Activated CD8-positive, alpha-beta T cell treated with anti-CD3 and anti-CD28 coated beads for 36 hours (primary cell): ENCODE measurements around the gene SECTM1. TPM values are rescaled to one million over a fixed set of nuclear protein-coding genes. Genes with fewer than 3 reads are reported as not detected.

Experiments used
- ATAC-seq: fragments of 200-7000 bp; cut with Tn5 transposase; one replicate; pipeline ENCODE4 v1.10.0; 2021; ENCODE audit warnings: mild to moderate bottlenecking, moderate library complexity
- CTCF ChIA-PET: fragments of 350-600 bp; sonication (Branson Sonifier 250); formaldehyde crosslinking; loops from one replicate; lab custom pipeline; 2021; ENCODE audit warnings: antibody characterized with exemption; lab: Charles Lee
- POLR2A ChIA-PET: fragments of 350-600 bp; sonication (Branson Sonifier 250); formaldehyde crosslinking; loops from one replicate; lab custom pipeline; 2021; ENCODE audit warnings: antibody characterized with exemption; lab: Charles Lee
- DNase-seq: peaks from one replicate; pipeline ENCODE4 v3.0.0-alpha.2; 2020
- H3K27ac Mint-ChIP-seq: one replicate; pipeline ENCODE4 v1.8.0; 2021; ENCODE audit warnings: mild to moderate bottlenecking, mixed read lengths
- H3K27me3 Mint-ChIP-seq: one replicate; pipeline ENCODE4 v1.8.0; 2021; ENCODE audit warnings: mixed read lengths
- H3K36me3 Mint-ChIP-seq: one replicate; pipeline ENCODE4 v1.8.0; 2021; ENCODE audit warnings: low read depth, mixed read lengths
- H3K4me1 Mint-ChIP-seq: one replicate; pipeline ENCODE4 v1.8.0; 2021; ENCODE audit warnings: low read depth, mixed read lengths
- H3K4me3 Mint-ChIP-seq: one replicate; pipeline ENCODE4 v1.8.0; 2021; ENCODE audit warnings: mild to moderate bottlenecking, moderate library complexity, mixed read lengths
- H3K9me3 Mint-ChIP-seq: one replicate; pipeline ENCODE4 v1.8.0; 2021; ENCODE audit warnings: mixed read lengths
- intact Hi-C: fragments of 100-400 bp; cut with micrococcal nuclease; formaldehyde crosslinking; loops from one replicate; pipeline ENCODE4 v1.10.0; 2022
- total RNA-seq, 2 experiments: library from RNA; stranded (reverse); gene quantifications; one replicate each; pipeline ENCODE4 v1.2.3, GENCODE V29; 2021
- TF ChIP-seq, protein P1 (sequence below): fragments of 200-600 bp; IDR thresholded peaks from one replicate; pipeline ENCODE4 v1.8.0; 2022; ENCODE audit warnings: antibody characterized with exemption, mild to moderate bottlenecking

Gene SECTM1
- total RNA-seq, 2 experiments from 2014 or later = 0.45 to 0.50 TPM

DNA sequence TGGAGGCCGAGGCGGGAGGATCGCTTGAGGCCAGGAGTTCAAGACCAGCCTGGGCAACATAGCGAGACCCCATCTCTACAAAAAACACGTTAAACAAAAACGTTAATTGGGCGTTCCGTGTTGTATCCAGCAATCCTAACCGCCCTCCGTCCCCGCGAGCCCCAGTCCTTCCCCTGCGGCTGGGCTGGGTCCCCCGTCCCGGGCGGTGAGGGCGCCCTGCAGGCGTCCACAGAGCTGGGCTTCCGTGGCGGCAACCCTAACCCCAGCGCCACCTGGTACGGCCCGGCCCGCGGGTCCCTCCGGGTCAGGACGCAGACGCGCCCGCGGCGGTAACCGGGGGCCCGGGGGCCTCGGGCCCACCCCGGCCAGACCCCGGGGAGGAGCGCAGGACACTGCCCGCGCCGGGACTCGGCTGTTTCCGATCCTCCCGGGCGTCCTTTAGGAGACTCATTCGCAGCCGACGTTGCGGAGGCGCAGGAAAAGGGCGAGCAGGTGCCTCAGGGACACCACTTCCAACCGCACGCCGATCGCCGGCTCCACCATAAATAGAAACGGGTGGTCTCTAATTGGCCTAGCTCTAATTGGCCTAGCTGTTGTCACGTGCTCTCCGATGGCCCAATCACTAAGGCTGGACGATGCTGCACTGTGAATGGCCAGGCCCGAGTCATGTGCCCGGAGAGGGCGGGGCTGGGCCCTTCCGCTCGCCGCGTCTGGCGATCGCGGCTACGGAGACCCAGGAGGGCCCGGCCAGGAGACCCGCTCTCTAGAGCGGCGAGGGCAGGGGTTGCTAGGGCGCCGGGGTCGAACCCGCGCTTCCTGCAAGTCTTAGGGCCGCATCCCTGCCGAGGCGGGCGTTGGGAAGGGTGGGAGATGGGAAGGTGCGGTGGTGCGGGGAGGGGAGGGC is 41.1 kb downstream of the SECTM1 start:
- H3K27me3 Mint-ChIP-seq = no peaks in the 10 kb centered on the region
- TF ChIP-seq, protein P1, sequence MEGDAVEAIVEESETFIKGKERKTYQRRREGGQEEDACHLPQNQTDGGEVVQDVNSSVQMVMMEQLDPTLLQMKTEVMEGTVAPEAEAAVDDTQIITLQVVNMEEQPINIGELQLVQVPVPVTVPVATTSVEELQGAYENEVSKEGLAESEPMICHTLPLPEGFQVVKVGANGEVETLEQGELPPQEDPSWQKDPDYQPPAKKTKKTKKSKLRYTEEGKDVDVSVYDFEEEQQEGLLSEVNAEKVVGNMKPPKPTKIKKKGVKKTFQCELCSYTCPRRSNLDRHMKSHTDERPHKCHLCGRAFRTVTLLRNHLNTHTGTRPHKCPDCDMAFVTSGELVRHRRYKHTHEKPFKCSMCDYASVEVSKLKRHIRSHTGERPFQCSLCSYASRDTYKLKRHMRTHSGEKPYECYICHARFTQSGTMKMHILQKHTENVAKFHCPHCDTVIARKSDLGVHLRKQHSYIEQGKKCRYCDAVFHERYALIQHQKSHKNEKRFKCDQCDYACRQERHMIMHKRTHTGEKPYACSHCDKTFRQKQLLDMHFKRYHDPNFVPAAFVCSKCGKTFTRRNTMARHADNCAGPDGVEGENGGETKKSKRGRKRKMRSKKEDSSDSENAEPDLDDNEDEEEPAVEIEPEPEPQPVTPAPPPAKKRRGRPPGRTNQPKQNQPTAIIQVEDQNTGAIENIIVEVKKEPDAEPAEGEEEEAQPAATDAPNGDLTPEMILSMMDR = no peak
- ATAC-seq (peak; percentile 94), DNase-seq (peak; percentile 97)
- POLR2A ChIA-PET = interaction anchor here (0.6 to 2.2 kb wide), 23 partner anchors 9 to 165 kb away, joined by 3 to 12 read pairs (median 4); partner anchors contain the start of genes CD7, CSNK1D and SLC16A3
- H3K36me3 Mint-ChIP-seq = peaks cover 7% of the 10 kb centered on the region
- H3K4me3 Mint-ChIP-seq = peak overlapping the region; percentile 73
- CTCF ChIA-PET = interaction anchor here (1.0 to 1.6 kb wide), 6 partner anchors 9 to 56 kb away, joined by 3 to 5 read pairs (median 4); no protein-coding TSS in a partner anchor
- H3K27ac Mint-ChIP-seq = peak overlapping the region; percentile 88
- peaks cover 38% of the 10 kb centered on the region for H3K4me1 Mint-ChIP-seq
- no peaks in the 10 kb centered on the region for H3K9me3 Mint-ChIP-seq
- intact Hi-C loops = no loop called here

DNA sequence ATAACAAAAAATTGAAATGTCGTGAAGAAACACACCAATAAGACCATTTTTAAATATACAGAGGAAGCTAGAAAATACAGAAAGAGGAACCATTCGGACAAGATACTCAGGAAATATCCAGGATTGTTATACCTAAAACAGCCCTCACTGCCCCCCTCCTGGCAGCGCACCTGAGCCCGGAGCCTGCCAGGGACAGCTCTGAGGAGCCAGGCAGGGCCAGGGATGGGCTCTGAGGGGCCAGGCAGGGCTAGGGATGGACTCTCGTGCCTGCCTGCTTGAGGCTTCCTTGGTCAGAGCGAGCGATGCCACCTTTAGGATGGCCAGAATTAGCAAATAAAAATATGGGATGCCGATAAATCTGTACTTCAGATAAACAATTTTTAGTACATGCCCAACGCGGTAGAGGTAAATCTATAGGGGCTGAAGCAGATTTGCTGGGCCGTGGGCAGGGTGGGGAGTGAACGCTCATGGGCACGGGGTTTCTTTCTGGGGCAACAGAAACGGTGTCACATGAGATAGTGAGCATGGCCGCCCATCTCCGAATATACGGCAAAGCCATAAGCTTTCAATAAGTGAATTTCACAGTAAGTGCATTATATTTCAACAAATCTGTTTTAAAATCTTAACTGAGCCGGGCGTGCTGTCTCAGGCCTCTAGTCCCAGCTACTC is 41.9 kb downstream of the SECTM1 start:
- peaks cover 30% of the 10 kb centered on the region for H3K4me1 Mint-ChIP-seq
- ChIA-PET POLR2A (interaction anchor here (0.6 to 2.2 kb wide), 22 partner anchors 9 to 165 kb away, joined by 3 to 12 read pairs (median 4); partner anchors contain the start of genes CD7, CSNK1D and SLC16A3), CTCF (interaction anchor here (1.1 to 1.6 kb wide), 6 partner anchors 24 to 261 kb away, joined by 3 to 5 read pairs (median 4); no protein-coding TSS in a partner anchor)

DNA sequence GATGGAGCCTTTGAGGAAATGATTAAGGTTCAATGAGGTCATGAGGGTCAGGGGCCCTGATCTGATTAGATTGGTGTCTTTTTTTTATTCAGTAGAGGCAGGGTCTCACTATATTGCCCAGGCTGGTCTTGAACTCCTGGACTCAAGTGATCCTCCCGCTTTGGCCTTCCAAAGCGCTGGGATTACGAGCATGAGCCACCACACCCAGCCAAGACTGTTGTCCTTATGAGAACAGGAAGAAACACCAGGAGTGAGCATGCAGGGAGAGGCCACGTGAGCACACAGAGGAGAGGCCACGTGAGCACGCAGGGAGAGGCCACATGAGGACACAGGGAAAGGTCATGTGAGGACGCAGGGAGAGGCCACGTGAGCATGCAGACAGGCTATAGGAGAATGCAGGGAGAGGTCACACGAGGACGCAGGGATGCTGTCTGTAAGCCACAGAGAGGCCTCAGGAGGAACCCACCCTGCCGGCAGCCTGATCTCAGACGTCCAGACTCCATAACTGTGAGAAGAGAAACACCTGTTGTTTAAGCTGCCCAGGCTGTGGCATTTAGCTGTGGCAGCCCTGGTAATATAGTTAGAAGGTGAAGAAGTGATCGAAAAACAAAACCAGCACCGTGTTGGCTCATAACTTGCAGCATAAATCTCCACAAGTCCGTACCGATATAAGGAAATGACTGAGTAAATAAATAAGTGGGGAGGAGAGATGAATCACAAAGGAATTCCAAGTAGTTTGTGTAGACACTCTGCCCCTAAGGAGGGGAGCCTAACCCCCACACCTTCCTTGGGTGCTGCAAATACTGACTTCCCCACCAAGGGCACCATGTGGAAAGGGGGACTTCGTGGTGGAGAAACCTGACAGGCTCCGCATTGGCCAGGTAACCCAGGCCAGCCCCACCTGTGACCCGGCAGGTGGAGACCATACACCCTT is 45.4 kb downstream of the SECTM1 start:
- CTCF ChIA-PET = interaction anchor here (0.9 to 1.1 kb wide), 2 partner anchors 13 to 82 kb away, joined by 3 read pairs; no protein-coding TSS in a partner anchor
- Mint-ChIP-seq H3K9me3 (no peaks in the 10 kb centered on the region), H3K4me3 (no peak overlapping the region), H3K27me3 (no peaks in the 10 kb centered on the region), H3K4me1 (peaks cover 15% of the 10 kb centered on the region), H3K36me3 (peaks cover 2% of the 10 kb centered on the region), H3K27ac (no peak overlapping the region)
- ATAC-seq = no peak
- intact Hi-C loops = no loop called here
- DNase-seq = no peak
- POLR2A ChIA-PET = interaction anchor here (0.8 kb wide), 1 partner anchor 46 kb away, joined by 3 read pairs; no protein-coding TSS in a partner anchor
- TF ChIP-seq, protein P1 = no peak

More for the DNA sequence above, 41.9 kb downstream of the SECTM1 start:
- DNase-seq (no peak), ATAC-seq (no peak)
- Mint-ChIP-seq H3K27ac (peak overlapping the region; percentile 79), H3K4me3 (peak overlapping the region; percentile 71), H3K27me3 (no peaks in the 10 kb centered on the region), H3K9me3 (no peaks in the 10 kb centered on the region), H3K36me3 (peaks cover 7% of the 10 kb centered on the region)
- TF ChIP-seq, protein P1 = no peak
- intact Hi-C loops = no loop called here

DNA sequence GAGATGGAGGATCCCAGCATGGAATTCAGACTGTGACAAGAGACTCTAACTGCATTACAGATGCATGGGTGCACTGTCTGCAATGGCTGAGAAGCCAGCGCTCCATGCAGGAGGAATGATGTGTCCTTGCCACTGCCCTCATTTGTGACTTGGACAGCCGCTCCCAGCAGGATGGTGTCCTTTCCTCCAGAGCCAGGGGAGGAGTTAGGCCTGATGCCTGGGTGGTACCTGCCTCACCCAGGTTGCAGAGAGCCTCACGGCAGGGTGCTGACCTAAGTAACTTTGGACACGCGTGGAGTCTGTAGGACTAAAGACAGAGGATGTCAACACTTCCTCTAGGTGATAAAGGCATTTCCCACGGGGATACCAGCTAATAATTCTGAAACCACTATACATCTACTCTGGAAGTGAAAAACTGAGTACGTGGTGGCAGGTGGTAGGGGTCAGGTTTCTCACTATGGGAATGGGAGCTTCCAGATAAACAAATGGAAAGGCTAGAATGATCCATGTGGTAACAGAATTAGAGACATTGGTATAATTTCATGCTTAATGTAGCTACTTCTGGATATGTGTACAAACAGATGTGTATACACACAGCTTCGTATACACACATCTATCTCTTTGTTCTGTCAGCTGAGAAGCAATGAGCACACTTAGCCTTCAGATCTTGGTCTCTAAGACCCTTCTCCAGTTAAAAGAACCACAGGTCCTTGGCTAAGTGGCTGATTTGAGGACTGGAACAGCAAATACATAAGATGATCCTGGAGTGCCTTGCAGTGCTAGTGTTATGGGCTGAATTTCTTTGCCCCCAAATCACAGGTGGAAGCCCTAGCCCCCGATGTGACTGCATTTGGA is 46.3 kb downstream of the SECTM1 start:
- H3K27ac Mint-ChIP-seq = no peak overlapping the region
- POLR2A ChIA-PET = interaction anchor here (0.8 kb wide), 1 partner anchor 45 kb away, joined by 3 read pairs; no protein-coding TSS in a partner anchor
- H3K4me1 Mint-ChIP-seq = peaks cover 18% of the 10 kb centered on the region
- DNase-seq (no peak), ATAC-seq (no peak)
- intact Hi-C loops = no loop called here
- H3K9me3 Mint-ChIP-seq = no peaks in the 10 kb centered on the region
- TF ChIP-seq, protein P1 = no peak
- peaks cover 2% of the 10 kb centered on the region for H3K36me3 Mint-ChIP-seq
- H3K27me3 Mint-ChIP-seq = no peaks in the 10 kb centered on the region
- no peak overlapping the region for H3K4me3 Mint-ChIP-seq
- CTCF ChIA-PET = interaction anchor here (0.9 to 1.1 kb wide), 2 partner anchors 12 to 81 kb away, joined by 3 read pairs; no protein-coding TSS in a partner anchor
